Activated CD8-positive, alpha-beta memory T cell treated with anti-CD3 and anti-CD28 coated beads for 48 hours (primary cell): ENCODE data around the gene ABTB1.
"Not testable (repeated sequence)": the region's sequence is repeated elsewhere in the genome, so short reads cannot be mapped to it uniquely, and the experiment has no call there.

Experiments used
- DNase-seq, 3 experiments: peaks; one replicate each; pipeline ENCODE4 v3.0.0-alpha.2; 2020; ENCODE audit warnings: low read depth in 2 of 3, low spot score in 2 of 3

ABTB1 gene

GRCh38 chr3:127702151-127702578 is 29.4 kb downstream of the ABTB1 start:
- DNase-seq = no peak

GRCh38 chr3:127704840-127705239 is 32.1 kb downstream of the ABTB1 start:
- not testable (repeated sequence) for DNase-seq

- DNase-seq = no peak
Measured at GRCh38 chr3:127706312-127706711, 33.6 kb downstream of the ABTB1 start.

- DNase-seq = no peak
Measured at GRCh38 chr3:127706785-127707351, 34.1 kb downstream of the ABTB1 start.

GRCh38 chr3:127707851-127708411 is 35.2 kb downstream of the ABTB1 start:
- no peak for DNase-seq

- no peak for DNase-seq
Measured at GRCh38 chr3:127708837-127709236, 36.1 kb downstream of the ABTB1 start.

GRCh38 chr3:127709320-127710060 is 36.7 kb downstream of the ABTB1 start:
- DNase-seq = no peak

GRCh38 chr3:127710155-127710941 is 37.6 kb downstream of the ABTB1 start:
- no peak for DNase-seq

GRCh38 chr3:127711021-127711695 is 38.4 kb downstream of the ABTB1 start:
- DNase-seq = no peak

- no peak for DNase-seq
Measured at GRCh38 chr3:127711896-127712295, 39.1 kb downstream of the ABTB1 start.

- DNase-seq = no peak
Measured at GRCh38 chr3:127712461-127712860, 39.7 kb downstream of the ABTB1 start.

GRCh38 chr3:127712881-127713771 is 40.4 kb downstream of the ABTB1 start:
- no peak for DNase-seq

GRCh38 chr3:127714125-127714571 is 41.4 kb downstream of the ABTB1 start:
- DNase-seq = no peak

- no peak for DNase-seq
Measured at GRCh38 chr3:127714866-127715265, 42.1 kb downstream of the ABTB1 start.

GRCh38 chr3:127715532-127715931 is 42.8 kb downstream of the ABTB1 start:
- DNase-seq = no peak

GRCh38 chr3:127716384-127716783 is 43.6 kb downstream of the ABTB1 start:
- no peak for DNase-seq

- no peak for DNase-seq
Measured at GRCh38 chr3:127717357-127718244, 44.8 kb downstream of the ABTB1 start.

- no peak for DNase-seq
Measured at GRCh38 chr3:127718245-127718915, 45.6 kb downstream of the ABTB1 start.

- DNase-seq = no peak
Measured at GRCh38 chr3:127718916-127719290, 46.2 kb downstream of the ABTB1 start.
